GM18508 (cell line): ENCODE measurements around the gene KRTAP4-1.
"Not testable (repeated sequence)": the region's sequence is repeated elsewhere in the genome, so short reads cannot be mapped to it uniquely, and the experiment has no call there.

Experiments used
- ATAC-seq: cut with Tn5 transposase; IDR thresholded peaks from one replicate; pipeline ENCODE4 v1.9.1; 2021; ENCODE audit warnings: moderate number of reproducible peaks; ENCODE audit not compliant: insufficient read depth, unreplicated experiment

KRTAP4-1 gene

DNA sequence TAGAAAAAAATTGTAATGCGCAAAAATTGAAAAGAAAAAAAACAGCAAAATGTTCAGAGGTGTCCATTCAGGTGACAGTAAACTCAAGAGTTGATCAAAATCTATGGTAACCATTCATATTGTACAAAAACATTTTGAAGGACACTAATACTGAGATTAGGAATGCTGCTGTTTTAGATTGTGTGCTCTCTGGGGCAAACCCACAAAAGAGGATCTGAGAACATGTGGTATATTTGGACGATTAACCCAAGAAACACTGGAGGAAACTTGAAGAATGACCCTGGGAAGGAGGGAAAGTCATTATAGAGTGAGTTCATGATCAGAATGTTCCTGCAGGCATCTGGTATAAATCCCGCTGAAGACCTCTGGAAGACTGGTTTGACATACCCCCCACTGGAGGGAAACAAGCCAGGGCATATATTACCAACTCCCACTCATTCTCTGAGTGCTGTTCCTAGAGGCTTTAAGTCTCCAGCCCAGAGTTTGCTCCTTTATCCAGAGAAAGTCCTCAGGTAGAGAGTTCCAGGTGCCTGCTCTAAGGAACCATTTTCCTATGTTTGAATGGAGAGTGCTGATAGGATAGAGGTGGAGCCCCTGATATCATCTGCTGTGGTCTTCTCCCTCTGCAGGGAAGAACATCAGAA is 7.8 kb downstream of the KRTAP4-1 start:
- no peak for ATAC-seq

DNA sequence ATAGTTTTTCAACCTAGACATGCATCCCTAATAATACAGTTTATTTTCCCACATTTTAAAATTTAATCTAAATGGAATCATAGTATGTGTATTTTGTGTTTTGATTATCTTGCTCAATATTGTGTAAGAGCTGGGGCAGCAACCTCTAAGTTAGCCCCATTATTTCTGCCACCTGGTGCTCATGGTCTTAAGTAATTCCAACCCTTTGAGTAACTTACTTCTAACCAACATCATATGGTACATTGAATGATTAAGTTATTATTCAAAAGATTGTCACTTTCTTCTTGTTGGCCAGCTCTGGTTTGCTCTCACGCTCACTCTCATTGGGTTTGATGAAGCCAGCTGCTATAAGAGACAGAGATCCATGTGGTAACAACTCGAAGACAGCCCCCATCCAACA is 12.8 kb downstream of the KRTAP4-1 start:
- ATAC-seq, result no peak

DNA sequence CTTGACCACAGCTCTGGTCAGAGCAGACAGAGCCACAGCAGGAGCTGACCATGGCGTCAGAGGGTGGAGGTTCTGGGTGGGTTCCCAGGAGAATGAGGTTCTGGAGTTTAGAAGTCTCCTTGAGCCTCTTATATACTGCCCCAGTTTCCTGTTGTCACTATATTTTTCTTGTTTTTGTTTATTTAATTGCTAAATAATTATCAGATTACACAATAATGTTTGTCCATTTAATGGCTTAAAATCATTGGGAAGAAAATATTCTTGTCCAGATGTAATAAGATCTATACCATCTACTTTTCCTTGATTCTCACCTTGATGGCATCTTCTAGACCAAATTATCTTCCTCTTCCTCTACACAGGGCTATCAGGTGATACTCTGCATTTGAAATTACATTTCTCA is 16.6 kb downstream of the KRTAP4-1 start, which contains the start of gene KRTAP4-3:
Gene KRTAP4-3 (minus strand): TSS at position 101 of the 400 bp plus-strand sequence. CDS start 49 bp downstream, at position 52.
- no peak for ATAC-seq

DNA sequence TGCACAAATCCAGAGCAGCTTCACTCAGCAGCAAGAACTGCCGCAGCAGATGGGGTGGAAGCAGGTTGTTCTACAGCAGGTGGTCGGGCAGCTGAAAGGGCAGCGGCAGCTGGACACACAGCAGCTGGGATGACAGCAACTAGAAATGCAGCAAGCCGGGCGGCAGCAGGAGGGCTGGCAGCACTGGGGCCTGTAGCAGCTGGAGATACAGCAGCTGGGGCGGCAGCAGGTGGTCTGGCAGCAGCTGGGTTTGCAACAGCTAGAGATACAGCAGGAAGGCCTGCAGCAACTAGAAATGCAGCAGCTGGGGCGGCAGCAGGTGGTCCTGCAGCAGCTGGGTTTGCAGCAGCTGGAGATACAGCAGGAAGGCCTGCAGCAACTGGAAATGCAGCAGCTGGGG is 17.1 kb downstream of the KRTAP4-1 start:
- no peak for ATAC-seq

DNA sequence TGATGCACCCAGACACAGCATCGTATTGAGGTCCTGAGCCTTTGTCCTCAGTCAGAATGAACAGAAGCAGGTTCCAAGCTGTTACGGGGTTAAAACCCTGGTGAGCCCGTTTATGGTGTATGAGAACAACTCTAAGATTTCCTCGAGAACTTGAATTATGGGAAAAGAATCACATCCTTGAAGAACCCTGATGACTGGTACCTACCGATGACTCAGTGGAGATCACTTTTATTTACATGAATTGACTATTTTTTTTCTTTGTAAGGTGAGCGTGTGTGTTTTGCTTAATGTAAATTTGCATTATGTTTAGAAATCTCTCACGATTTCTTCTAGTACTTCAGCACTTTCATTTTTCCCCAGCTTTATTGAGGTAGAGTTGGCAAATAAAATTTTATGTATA is 20.9 kb downstream of the KRTAP4-1 start:
- ATAC-seq, result no peak

DNA sequence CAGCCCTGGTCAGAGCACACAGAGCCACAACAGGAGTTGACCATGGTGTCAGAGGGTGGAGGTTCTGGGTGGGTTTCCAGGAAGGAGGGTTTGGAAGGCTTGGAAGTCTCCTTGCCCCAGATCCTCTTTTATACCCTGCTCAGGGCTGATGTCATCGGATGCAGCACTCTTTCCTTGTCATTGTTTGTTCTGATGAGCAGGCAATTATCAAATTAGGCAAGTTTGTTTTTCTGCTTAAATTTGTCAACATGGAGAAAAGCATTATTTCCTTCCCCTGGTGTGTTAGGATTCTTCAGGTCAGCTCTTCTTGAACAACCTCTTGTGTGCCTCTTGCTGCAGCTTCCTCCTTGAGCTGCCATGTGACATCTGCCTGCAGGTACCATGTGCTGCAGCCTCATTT is 24.1 kb downstream of the KRTAP4-1 start, which contains the start of gene KRTAP4-4:
Gene KRTAP4-4 (minus strand): TSS at position 101 of the 400 bp plus-strand sequence. CDS start 57 bp downstream, at position 44.
- ATAC-seq, result no peak

DNA sequence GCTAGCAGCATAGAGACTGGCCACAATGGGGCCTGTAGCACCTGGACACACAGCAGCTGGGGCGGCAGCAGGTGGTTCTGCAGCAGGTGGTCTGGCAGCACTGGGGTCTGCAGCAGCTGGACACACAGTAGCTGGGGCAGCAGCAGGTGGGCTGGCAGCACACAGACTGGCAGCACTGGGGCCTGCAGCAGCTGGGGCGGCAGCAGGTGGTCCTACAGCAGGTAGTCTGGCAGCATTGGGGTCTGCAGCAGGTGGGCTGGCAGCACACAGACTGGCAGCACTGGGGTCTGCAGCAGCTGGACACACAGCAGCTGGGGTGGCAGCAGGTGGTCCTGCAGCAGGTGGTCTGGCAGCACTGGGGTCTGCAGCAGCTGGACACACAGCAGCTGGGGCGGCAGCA is 24.5 kb downstream of the KRTAP4-1 start:
- ATAC-seq, result not testable (repeated sequence)

DNA sequence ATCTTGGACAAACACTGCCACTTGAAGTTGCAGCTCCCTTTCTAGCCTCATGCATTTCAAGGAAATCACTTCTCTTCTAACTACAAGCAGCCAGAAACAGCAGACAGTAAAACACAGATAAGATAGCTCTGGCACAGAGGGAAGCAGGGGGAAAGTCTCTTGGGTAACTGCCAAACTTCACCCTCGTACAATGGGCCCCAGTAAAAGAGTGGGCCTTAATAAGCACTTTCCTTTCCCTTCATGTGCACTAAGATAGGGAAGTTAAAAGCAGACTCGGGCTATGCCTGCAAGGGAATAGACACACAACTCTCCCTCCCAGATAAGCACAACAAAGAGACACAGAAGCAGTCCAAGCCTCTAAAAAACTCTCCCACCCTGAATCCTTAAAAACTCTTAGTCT is 30.9 kb downstream of the KRTAP4-1 start:
- no peak for ATAC-seq

DNA sequence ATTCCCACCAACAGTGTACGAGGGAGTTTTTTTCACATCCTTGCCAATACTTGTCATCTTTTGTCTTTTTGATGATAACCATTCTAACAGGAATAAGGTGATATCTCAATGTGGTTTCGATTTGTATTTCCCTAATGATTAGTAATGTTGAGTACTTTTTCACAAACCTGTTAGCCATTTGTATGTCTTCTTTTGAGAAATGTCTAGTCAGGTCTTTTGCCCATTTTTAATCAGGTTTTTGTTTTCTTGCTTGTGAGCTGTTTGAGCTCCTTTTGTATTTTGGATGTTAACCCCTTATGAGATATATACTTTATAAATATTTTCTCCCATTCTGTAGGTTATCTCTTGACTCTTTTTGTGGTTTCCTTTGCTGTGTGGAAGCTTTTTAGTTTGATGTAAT is 33.2 kb downstream of the KRTAP4-1 start:
- no peak for ATAC-seq

DNA sequence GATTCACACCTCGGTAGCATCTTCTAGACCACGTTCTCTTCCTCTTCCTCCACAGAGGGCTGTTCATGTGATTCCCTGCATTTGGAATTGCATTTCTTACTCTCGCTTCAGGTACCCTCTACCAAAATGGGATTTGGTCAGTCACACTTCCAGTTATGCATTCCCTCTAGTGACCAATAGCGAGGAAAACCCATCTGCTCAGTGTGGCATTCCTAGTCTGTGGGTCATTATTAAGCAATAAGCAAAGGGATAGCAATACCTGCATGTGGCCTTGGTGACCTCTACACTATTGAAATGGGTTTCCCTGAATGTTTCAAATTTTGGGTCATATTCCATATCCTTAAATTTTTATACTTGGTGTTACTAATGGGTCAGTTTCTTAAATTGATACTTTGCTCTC is 34.7 kb downstream of the KRTAP4-1 start:
- ATAC-seq, result no peak

DNA sequence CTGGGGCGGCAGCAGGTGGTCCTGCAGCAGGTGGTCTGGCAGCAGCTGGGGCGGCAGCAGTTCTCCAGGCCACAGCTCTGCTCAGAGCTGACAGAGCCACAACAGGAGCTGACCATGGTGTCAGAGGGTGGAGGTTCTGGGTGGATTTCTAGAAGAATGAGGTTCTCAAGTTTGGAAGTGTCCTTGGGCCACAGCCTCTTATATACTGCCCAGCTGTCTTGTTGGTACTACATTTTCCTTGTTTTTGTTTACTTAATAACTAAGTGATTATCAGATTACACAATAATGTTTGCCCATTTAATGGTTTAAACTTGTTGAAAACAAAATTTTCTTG is 35.1 kb downstream of the KRTAP4-1 start, which contains the start of gene KRTAP4-5:
Gene KRTAP4-5 (minus strand): TSS at position 174 of the 334 bp plus-strand sequence. CDS start 58 bp downstream, at position 116.
- ATAC-seq, result no peak

DNA sequence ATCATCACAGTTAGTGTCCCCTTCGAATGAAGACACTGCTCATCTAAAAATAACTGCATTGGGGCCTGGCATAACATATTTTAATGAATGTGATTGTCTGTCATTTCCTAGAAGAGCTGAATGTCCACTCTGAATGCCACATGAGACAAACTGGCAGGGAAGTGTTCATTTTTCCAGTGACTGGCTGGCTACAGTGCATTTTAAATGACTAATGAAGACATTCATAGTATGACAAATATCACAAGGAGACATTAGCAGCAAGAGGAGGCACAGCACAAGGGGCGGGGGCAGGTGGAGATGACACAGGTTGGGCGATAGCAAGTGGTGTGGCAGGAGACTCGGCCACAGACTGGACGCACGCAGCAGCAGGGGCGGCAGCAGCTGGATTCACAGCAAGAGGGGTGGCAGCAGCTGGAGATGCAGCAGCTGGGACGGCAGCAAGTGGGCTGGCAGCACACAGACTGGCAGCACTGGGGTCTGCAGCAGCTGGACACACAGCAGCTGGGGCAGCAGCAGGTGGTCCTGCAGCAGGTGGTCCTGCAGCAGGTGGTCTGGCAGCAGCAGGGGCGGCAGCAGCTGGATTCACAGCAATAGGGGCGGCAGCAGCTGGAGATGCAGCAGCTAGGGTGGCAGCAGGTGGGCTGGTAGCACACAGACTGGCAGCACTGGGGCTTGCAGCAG is 35.6 kb downstream of the KRTAP4-1 start:
- not testable (repeated sequence) for ATAC-seq

DNA sequence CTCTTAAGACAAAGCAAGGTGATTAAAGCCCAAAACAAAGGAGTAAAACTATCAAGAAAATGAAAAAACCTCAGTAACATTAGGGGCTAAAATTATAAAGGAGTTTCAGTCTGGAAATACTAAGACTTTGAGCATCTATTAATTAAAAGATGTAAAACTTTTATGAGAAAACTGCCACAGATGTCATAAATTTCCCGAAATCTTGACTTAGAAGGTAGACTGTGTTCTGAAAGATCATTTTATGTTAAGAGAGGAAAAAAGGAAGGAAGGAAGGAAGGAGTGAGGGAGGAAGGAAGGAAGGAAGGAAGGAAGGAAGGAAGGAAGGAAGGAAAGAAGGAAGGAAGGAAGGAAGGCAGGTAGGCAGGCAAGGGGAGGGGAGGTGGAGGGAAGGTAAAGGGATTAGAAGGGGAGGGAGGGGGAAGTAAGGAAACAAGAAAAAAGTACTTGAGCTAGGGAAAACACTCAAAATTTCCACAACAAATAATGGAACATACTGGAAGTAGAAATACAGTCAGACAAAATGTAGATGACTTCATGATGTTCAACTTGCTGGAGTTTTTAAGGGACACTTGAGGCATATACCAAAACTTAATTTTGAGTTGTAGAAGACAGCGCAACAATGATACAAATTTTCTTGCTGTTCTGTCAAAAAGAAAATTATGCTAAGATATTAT is 37.0 kb downstream of the KRTAP4-1 start:
- no peak for ATAC-seq

DNA sequence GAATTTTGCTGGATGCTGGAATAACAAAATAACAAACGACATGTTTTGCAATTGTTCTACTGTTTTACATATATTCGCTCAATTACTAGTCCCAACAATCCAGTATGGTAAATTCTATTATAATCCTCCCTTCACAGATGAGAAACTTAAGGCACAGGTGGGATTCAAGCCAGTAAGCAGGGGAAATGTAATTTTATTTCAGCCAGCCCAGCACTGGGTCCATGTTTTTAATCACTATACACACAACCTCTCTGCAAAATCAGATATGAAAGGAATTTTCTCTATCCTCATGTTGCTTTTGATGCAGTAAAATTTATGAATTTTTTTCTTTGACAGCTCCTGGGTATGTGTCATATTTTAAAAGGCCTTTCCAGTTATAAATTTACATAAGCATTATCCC is 39.5 kb downstream of the KRTAP4-1 start:
- ATAC-seq, result no peak

DNA sequence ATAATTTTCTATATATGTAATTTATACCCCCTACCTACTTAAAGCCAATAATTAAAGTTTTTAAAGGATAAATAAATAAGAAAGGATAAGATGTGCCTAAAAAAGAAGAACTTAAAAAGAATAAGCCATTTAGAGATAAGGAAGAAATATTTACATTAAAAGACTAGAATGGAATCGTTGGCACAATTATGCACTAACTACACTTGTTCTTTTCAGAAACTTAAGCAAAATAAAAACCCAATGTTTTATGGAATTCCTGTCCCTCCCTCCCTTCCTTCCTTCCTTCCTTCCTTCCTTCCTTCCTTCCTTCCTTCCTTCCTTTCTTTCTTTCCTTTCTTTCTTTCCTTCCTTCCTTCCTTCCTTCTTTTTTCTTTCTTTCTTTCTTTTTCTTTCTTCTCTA is 39.9 kb downstream of the KRTAP4-1 start:
- no peak for ATAC-seq

DNA sequence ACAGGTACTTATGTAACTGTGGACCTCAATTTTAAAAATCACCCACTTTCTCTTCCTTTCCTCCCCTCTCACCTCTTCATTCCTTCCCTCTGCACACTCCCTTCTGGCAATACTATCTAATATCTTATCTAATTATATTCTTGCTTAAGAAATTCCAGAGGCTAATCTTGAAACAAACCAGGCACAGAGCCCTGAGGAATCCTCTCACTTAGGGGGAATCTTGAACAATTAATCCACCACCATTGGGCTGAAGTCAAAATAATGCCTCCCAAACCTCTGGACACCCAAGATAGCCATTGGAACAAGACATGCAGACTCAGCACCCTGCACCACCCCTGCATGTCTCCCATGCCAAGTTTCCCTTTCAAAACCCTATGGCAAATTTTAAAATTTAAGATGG is 43.4 kb downstream of the KRTAP4-1 start:
- ATAC-seq, result no peak

DNA sequence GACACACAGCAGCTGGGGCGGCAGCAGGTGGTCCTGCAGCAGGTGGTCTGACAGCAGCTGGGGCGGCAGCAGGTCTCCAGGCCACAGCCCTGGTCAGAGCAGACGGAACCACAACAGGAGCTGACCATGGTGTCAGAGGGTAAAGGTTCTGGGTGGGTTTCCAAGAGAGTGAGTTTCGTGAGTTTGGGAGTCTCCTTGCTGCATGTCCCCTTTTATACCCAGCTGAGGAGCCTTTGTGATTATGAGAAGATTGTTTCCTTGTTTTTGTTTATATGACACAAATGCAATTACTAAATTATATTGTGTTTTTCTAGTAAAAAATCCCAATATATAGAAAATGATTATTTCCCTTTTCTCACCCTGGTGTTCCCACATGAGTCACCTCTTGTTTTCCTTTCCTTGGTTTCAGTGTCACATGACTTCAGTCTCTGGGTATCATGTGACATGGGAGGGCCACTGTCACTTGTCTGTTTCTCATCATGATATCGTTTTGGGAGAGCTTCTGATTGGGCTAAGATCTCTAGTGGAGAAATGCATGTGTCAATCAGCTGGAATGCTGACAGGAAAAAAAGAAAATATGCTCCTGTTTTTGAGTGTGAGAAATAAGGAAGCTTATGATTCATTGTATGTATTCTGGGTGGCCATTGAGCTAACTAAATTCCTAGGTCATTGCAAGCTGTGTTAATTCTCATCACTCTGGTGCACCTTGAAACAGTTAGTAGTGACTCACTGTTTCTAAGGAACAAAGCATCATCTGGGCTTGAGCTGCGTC is 44.2 kb downstream of the KRTAP4-1 start, which contains the start of gene KRTAP4-6:
Gene KRTAP4-6 (minus strand): TSS at position 185 of the 772 bp plus-strand sequence. CDS start 57 bp downstream, at position 128.
- no peak for ATAC-seq

DNA sequence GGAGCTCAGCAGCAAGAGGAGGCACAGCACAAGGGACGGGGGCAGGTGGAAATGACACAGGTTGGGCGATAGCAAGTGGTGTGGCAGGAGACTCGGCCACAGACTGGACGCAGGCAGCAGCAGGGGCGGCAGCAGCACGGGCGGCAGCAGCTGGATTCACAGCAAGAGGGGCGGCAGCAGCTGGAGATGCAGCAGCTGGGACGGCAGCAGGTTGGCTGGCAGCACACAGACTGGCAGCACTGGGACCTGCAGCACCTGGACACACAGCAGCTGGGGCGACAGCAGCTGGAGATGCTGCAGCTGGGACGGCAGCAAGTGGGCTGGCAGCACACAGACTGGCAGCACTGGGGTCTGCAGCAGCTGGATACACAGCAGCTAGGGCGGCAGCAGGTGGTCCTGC is 44.8 kb downstream of the KRTAP4-1 start:
- not testable (repeated sequence) for ATAC-seq
